Naive B cell (primary cell): ENCODE measurements around the gene GSTM5. TPM values are rescaled to one million over a fixed set of nuclear protein-coding genes. Genes with fewer than 3 reads are reported as not detected.
A peak's percentile ranks its signal among the peaks of the same experiment; 100 is the strongest.
"Not testable (repeated sequence)": the region's sequence is repeated elsewhere in the genome, so short reads cannot be mapped to it uniquely, and the experiment has no call there.

Experiments used
- ATAC-seq, 2 donors: fragments of 150-1000 bp; cut with Tn5 transposase; 2 replicates each; pipeline ENCODE4 v1.10.0; 2021; ENCODE audit warnings: low read depth in 2 of 2, mild to moderate bottlenecking in 2 of 2, moderate library complexity in 2 of 2
- DNase-seq: peaks from one replicate; pipeline ENCODE4 v3.0.0; 2022
- H3K27ac Mint-ChIP-seq, 6 donors: one replicate each; pipeline ENCODE4 v1.8.0; 2020 to 2022; ENCODE audit warnings: mild to moderate bottlenecking in 6 of 6, mixed read lengths in 6 of 6, moderate library complexity in 5 of 6, inconsistent platforms in 2 of 6
- H3K27me3 Mint-ChIP-seq, 3 donors: one replicate each; pipeline ENCODE4 v1.8.0; 2021 to 2022; ENCODE audit warnings: mixed read lengths in 3 of 3, mild to moderate bottlenecking in 1 of 3
- H3K36me3 Mint-ChIP-seq, 2 donors: one replicate each; pipeline ENCODE4 v1.8.0; 2020 to 2022; ENCODE audit warnings: mixed read lengths in 2 of 2, inconsistent platforms in 1 of 2, mild to moderate bottlenecking in 1 of 2
- H3K4me1 Mint-ChIP-seq, 3 donors: one replicate each; pipeline ENCODE4 v1.8.0; 2020 to 2022; ENCODE audit warnings: mixed read lengths in 3 of 3, inconsistent platforms in 1 of 3, mild to moderate bottlenecking in 1 of 3, moderate library complexity in 1 of 3
- H3K4me3 Mint-ChIP-seq, 8 donors: one replicate each; pipeline ENCODE4 v1.8.0; 2020 to 2022; ENCODE audit warnings: mild to moderate bottlenecking in 8 of 8, mixed read lengths in 8 of 8, moderate library complexity in 8 of 8, inconsistent platforms in 2 of 8
- H3K9me3 Mint-ChIP-seq, 7 donors: one replicate each; pipeline ENCODE4 v1.8.0; 2020 to 2022; ENCODE audit warnings: mixed read lengths in 7 of 7, mild to moderate bottlenecking in 5 of 7, inconsistent platforms in 2 of 7, moderate library complexity in 1 of 7
- polyA plus RNA-seq, 6 donors: library from polyadenylated mRNA; unstranded; fragments of 300-500 nt; fragmentation: Illumina TruSeq; gene quantifications; one replicate each; pipeline ENCODE4 v1.2.3, GENCODE V29; 2021; ENCODE audit warnings: low read depth in 6 of 6

Gene GSTM5
- polyA plus RNA-seq, 6 donors from 2014 or later = 0.93 TPM; not detected in 5

- Mint-ChIP-seq H3K9me3 (no peaks in the 10 kb centered on the region), H3K4me3 (no peak overlapping the region), H3K36me3 (no peaks in the 10 kb centered on the region), H3K27me3 (no peaks in the 10 kb centered on the region), H3K4me1 (no peaks in the 10 kb centered on the region), H3K27ac (peak overlapping the region in 1 of 6 donors; percentile 11)
- ATAC-seq = no peak
- no peak for DNase-seq
Observed at GRCh38 chr1:109725510-109725909, 13.5 kb downstream of the GSTM5 start.

GRCh38 chr1:109726007-109726406, 14.0 kb downstream of the GSTM5 start:
- no peaks in the 10 kb centered on the region for H3K9me3 Mint-ChIP-seq
- no peak for DNase-seq
- H3K27ac Mint-ChIP-seq = no peak overlapping the region
- H3K4me3 Mint-ChIP-seq = no peak overlapping the region
- H3K4me1 Mint-ChIP-seq = no peaks in the 10 kb centered on the region
- no peak for ATAC-seq
- H3K36me3 Mint-ChIP-seq = no peaks in the 10 kb centered on the region
- peaks cover 0 to 4% (median 0%) of the 10 kb centered on the region in 3 donors for H3K27me3 Mint-ChIP-seq

GRCh38 chr1:109726728-109727373, 14.8 kb downstream of the GSTM5 start:
- H3K4me3 Mint-ChIP-seq = peak overlapping the region in 1 of 8 donors; percentile 31
- peaks cover 0 to 9% (median 0%) of the 10 kb centered on the region in 3 donors for H3K27me3 Mint-ChIP-seq
- no peaks in the 10 kb centered on the region for H3K36me3 Mint-ChIP-seq
- ATAC-seq (no peak), DNase-seq (no peak)
- H3K27ac Mint-ChIP-seq = no peak overlapping the region
- no peaks in the 10 kb centered on the region for H3K4me1 Mint-ChIP-seq
- H3K9me3 Mint-ChIP-seq = no peaks in the 10 kb centered on the region

- no peaks in the 10 kb centered on the region for H3K4me1 Mint-ChIP-seq
- H3K27ac Mint-ChIP-seq = no peak overlapping the region
- no peak overlapping the region for H3K4me3 Mint-ChIP-seq
- H3K9me3 Mint-ChIP-seq = no peaks in the 10 kb centered on the region
- no peaks in the 10 kb centered on the region for H3K36me3 Mint-ChIP-seq
- ATAC-seq = no peak
- DNase-seq = no peak
- peaks cover 5 to 9% (median 6%) of the 10 kb centered on the region in 3 donors for H3K27me3 Mint-ChIP-seq
Observed at GRCh38 chr1:109728870-109729269, 16.8 kb downstream of the GSTM5 start.

- Mint-ChIP-seq H3K36me3 (no peaks in the 10 kb centered on the region), H3K27me3 (peaks cover 5 to 9% (median 6%) of the 10 kb centered on the region in 3 donors), H3K27ac (no peak overlapping the region), H3K4me3 (no peak overlapping the region), H3K4me1 (no peaks in the 10 kb centered on the region), H3K9me3 (peaks cover 0 to 3% (median 0%) of the 10 kb centered on the region in 7 donors)
- no peak for ATAC-seq
- DNase-seq = no peak
Observed at GRCh38 chr1:109730666-109731065, 18.6 kb downstream of the GSTM5 start.

GRCh38 chr1:109732390-109732881, 20.4 kb downstream of the GSTM5 start:
- H3K36me3 Mint-ChIP-seq = no peaks in the 10 kb centered on the region
- H3K4me3 Mint-ChIP-seq = no peak overlapping the region
- peaks cover 0 to 3% (median 0%) of the 10 kb centered on the region in 7 donors for H3K9me3 Mint-ChIP-seq
- H3K4me1 Mint-ChIP-seq = no peaks in the 10 kb centered on the region
- DNase-seq (no peak), ATAC-seq (no peak)
- peaks cover 14 to 19% (median 16%) of the 10 kb centered on the region in 3 donors for H3K27me3 Mint-ChIP-seq
- no peak overlapping the region for H3K27ac Mint-ChIP-seq

GRCh38 chr1:109733236-109733870, 21.3 kb downstream of the GSTM5 start:
- DNase-seq (no peak), ATAC-seq (no peak)
- H3K27me3 Mint-ChIP-seq = peaks cover 19 to 28% (median 25%) of the 10 kb centered on the region in 3 donors
- no peaks in the 10 kb centered on the region for H3K4me1 Mint-ChIP-seq
- no peak overlapping the region for H3K4me3 Mint-ChIP-seq
- H3K36me3 Mint-ChIP-seq = no peaks in the 10 kb centered on the region
- H3K27ac Mint-ChIP-seq = peak overlapping the region in 1 of 6 donors; percentile 33
- H3K9me3 Mint-ChIP-seq = peaks cover 0 to 3% (median 0%) of the 10 kb centered on the region in 7 donors

- H3K36me3 Mint-ChIP-seq = no peaks in the 10 kb centered on the region
- no peaks in the 10 kb centered on the region for H3K9me3 Mint-ChIP-seq
- ATAC-seq (peak; percentile 91 to 93), DNase-seq (peak; percentile 63)
- no peak overlapping the region for H3K27ac Mint-ChIP-seq
- peak overlapping the region; percentile 64 to 92 (median 88) for H3K4me3 Mint-ChIP-seq
- peaks cover 7 to 12% (median 12%) of the 10 kb centered on the region in 3 donors for H3K4me1 Mint-ChIP-seq
- H3K27me3 Mint-ChIP-seq = peaks cover 42 to 56% (median 45%) of the 10 kb centered on the region in 3 donors
Observed at GRCh38 chr1:109739738-109740614, 27.9 kb downstream of the GSTM5 start.

- Mint-ChIP-seq H3K27ac (peak within 1 kb of the TSS in 2 of 6 donors; percentile 39 to 73), H3K4me3 (peak within 1 kb of the TSS; percentile 64 to 92 (median 88)), H3K4me1 (peaks cover 7 to 12% (median 12%) of the 10 kb centered on the region in 3 donors), H3K27me3 (peaks cover 42 to 58% (median 45%) of the 10 kb centered on the region in 3 donors), H3K36me3 (no peaks in the 10 kb centered on the region), H3K9me3 (no peaks in the 10 kb centered on the region)
- DNase-seq (no peak), ATAC-seq (peak in 1 of 2 donors; percentile 5)
Observed at GRCh38 chr1:109740615-109741373, 28.7 kb downstream of the GSTM5 start, which contains the start of gene GSTM3. Gene GSTM3 (minus strand): TSS chr1:109741038. CDS start chr1:109740287, 751 bp downstream.

GRCh38 chr1:109748311-109748710, 36.3 kb downstream of the GSTM5 start:
- not testable (repeated sequence) for DNase-seq, H3K36me3 Mint-ChIP-seq, H3K4me3 Mint-ChIP-seq, H3K4me1 Mint-ChIP-seq, H3K27ac Mint-ChIP-seq, ATAC-seq
- H3K27me3 Mint-ChIP-seq = peaks cover 11 to 62% (median 49%) of the 10 kb centered on the region in 3 donors
- peaks cover 0 to 10% (median 1%) of the 10 kb centered on the region in 7 donors for H3K9me3 Mint-ChIP-seq

GRCh38 chr1:109749221-109749620, 37.2 kb downstream of the GSTM5 start:
- Mint-ChIP-seq H3K4me3 (no peak overlapping the region), H3K27ac (no peak overlapping the region), H3K36me3 (peaks cover 0 to 6% of the 10 kb centered on the region in 2 donors)

GRCh38 chr1:109750241-109750882, 38.3 kb downstream of the GSTM5 start:
- DNase-seq (no peak), ATAC-seq (no peak)
- Mint-ChIP-seq H3K27ac (no peak overlapping the region), H3K4me3 (no peak overlapping the region), H3K27me3 (peaks cover 17 to 57% (median 49%) of the 10 kb centered on the region in 3 donors), H3K9me3 (peaks cover 0 to 10% (median 1%) of the 10 kb centered on the region in 7 donors), H3K36me3 (peaks cover 0 to 6% of the 10 kb centered on the region in 2 donors), H3K4me1 (no peaks in the 10 kb centered on the region)

More at GRCh38 chr1:109749221-109749620, 37.2 kb downstream of the GSTM5 start:
- Mint-ChIP-seq H3K4me1 (no peaks in the 10 kb centered on the region), H3K9me3 (peaks cover 0 to 10% (median 1%) of the 10 kb centered on the region in 7 donors), H3K27me3 (peaks cover 17 to 62% (median 49%) of the 10 kb centered on the region in 3 donors)
- no peak for DNase-seq
- ATAC-seq = no peak
